SK-N-SH (cell line): ENCODE measurements around the gene RNF167. TPM values are rescaled to one million over a fixed set of nuclear protein-coding genes. Genes with fewer than 3 reads are reported as not detected.

Source experiments
- CTCF ChIA-PET: fragments of 300-600, 350-600 bp; formaldehyde crosslinking; extraction: SDS; loops from one replicate; lab custom pipeline; 2021; lab: Yijun Ruan, JAX
- POLR2A ChIA-PET: fragments of 350-600 bp; sonication (Branson Sonifier 250); formaldehyde crosslinking; extraction: SDS; loops from one replicate; lab custom pipeline; 2020; ENCODE audit warnings: antibody characterized with exemption, inconsistent platforms; lab: Yijun Ruan, JAX
- DNase-seq: peaks from one replicate; pipeline ENCODE4 v3.0.0; 2012
- H2AFZ ChIP-seq: fragments of 200-600 bp; sonication (generic); 2 replicates; pipeline ENCODE4 v1.8.1; 2016; ENCODE audit warnings: antibody characterized with exemption, mild to moderate bottlenecking, low read depth
- H3F3A ChIP-seq: fragments of 200-600 bp; sonication (generic); replicated peaks from 2 replicates; pipeline ENCODE3; 2016; ENCODE audit warnings: antibody characterized with exemption, mild to moderate bottlenecking; ENCODE audit not compliant: insufficient read depth
- H3K27ac ChIP-seq, 2 experiments: fragments of 200-500 bp in 1 of 2; fragments of 200-600 bp in 1 of 2; sonication (Bioruptor generic) in 1 of 2; sonication (generic), shearing (Covaris generic) in 1 of 2; 2 replicates each; pipeline versions ENCODE4 v1.5.1 to v1.6.1; 2014 to 2016; ENCODE audit warnings: low read depth in 2 of 2, inconsistent platforms in 1 of 2, low read length in 1 of 2, mild to moderate bottlenecking in 1 of 2, mixed read lengths in 1 of 2
- H3K27me3 ChIP-seq: fragments of 200-600 bp; sonication (generic), shearing (Covaris generic); 2 replicates; pipeline ENCODE4 v1.6.1; 2016; ENCODE audit warnings: mixed run types; ENCODE audit not compliant: insufficient read depth
- H3K36me3 ChIP-seq, 2 experiments: fragments of 200-500 bp in 1 of 2; fragments of 200-600 bp in 1 of 2; sonication (Bioruptor generic) in 1 of 2; sonication (generic) in 1 of 2; replicated peaks in 1 of 2; 2 replicates each; pipeline versions ENCODE3 to v1.5.1; 2014 to 2016; ENCODE audit warnings: low read length in 1 of 2, mild to moderate bottlenecking in 1 of 2; ENCODE audit not compliant: insufficient read depth in 2 of 2, control insufficient read depth in 1 of 2
- H3K4me1 ChIP-seq, 2 experiments: fragments of 200-500 bp in 1 of 2; fragments of 200-600 bp in 1 of 2; sonication (Bioruptor generic) in 1 of 2; sonication (generic), shearing (Covaris generic) in 1 of 2; 2 replicates each; pipeline versions ENCODE4 v1.5.1 to v1.6.1; 2014 to 2016; ENCODE audit warnings: low read depth in 1 of 2, low read length in 1 of 2, mixed run types in 1 of 2; ENCODE audit not compliant: insufficient read depth in 2 of 2, control insufficient read depth in 1 of 2
- H3K4me2 ChIP-seq: fragments of 200-600 bp; sonication (generic), shearing (Covaris generic); 2 replicates; pipeline ENCODE4 v1.6.1; 2017; ENCODE audit warnings: mixed run types
- H3K4me3 ChIP-seq, 2 experiments: fragments of 200-500 bp in 1 of 2; fragments of 200-600 bp in 1 of 2; sonication (Bioruptor generic) in 1 of 2; sonication (generic), shearing (Covaris generic) in 1 of 2; 2 replicates each; pipeline versions ENCODE4 v1.5.1 to v1.8.1; 2014 to 2016; ENCODE audit warnings: low read depth in 2 of 2, inconsistent platforms in 1 of 2, low read length in 1 of 2, mild to moderate bottlenecking in 1 of 2, mixed read lengths in 1 of 2, moderate library complexity in 1 of 2
- H3K79me2 ChIP-seq: fragments of 200-600 bp; sonication (generic); 2 replicates; pipeline ENCODE4 v1.8.1; 2017; ENCODE audit warnings: mild to moderate bottlenecking; ENCODE audit not compliant: insufficient read depth
- H3K9ac ChIP-seq: fragments of 200-600 bp; sonication (generic); 2 replicates; pipeline ENCODE4 v1.6.1; 2017; ENCODE audit warnings: mixed run types
- H3K9me2 ChIP-seq: fragments of 200-600 bp; sonication (generic); 2 replicates; pipeline ENCODE4 v1.6.1; 2017; ENCODE audit warnings: mixed run types
- H3K9me3 ChIP-seq: fragments of 200-600 bp; sonication (generic); 2 replicates; pipeline ENCODE4 v1.6.1; 2017; ENCODE audit warnings: mixed run types, mild to moderate bottlenecking, moderate library complexity
- H4K20me1 ChIP-seq: fragments of 200-600 bp; sonication (generic); 2 replicates; pipeline ENCODE4 v1.6.1; 2017; ENCODE audit warnings: mild to moderate bottlenecking, mixed run types; ENCODE audit not compliant: insufficient read depth
- CHD2 ChIP-seq: fragments of 150-350 bp; IDR thresholded peaks from 2 replicates; pipeline ENCODE4 v1.6.1; 2018; ENCODE audit warnings: low read length; ENCODE audit not compliant: partially characterized antibody
- FOXM1 ChIP-seq: IDR thresholded peaks from 2 replicates; pipeline ENCODE4 v1.4.0; 2012; ENCODE audit warnings: low read depth, mild to moderate bottlenecking
- MXI1 ChIP-seq: IDR thresholded peaks from 2 replicates; pipeline ENCODE4 v1.6.1; 2012; ENCODE audit warnings: mild to moderate bottlenecking, low read depth, low read length, improper control_type of control experiment
- NFIC ChIP-seq: IDR thresholded peaks from 2 replicates; pipeline ENCODE4 v1.4.0; 2012; ENCODE audit warnings: borderline replicate concordance
- NRF1 ChIP-seq: IDR thresholded peaks from 2 replicates; pipeline ENCODE4 v1.6.1; 2012; ENCODE audit warnings: low read depth, mild to moderate bottlenecking, low read length
- RAD21 ChIP-seq: IDR thresholded peaks from 2 replicates; pipeline ENCODE4 v1.6.1; 2012; ENCODE audit warnings: mild to moderate bottlenecking, low read length
- REST ChIP-seq: IDR thresholded peaks from 2 replicates; pipeline ENCODE4 v1.6.1; 2012; ENCODE audit warnings: mild to moderate bottlenecking, low read depth, low read length, moderate library complexity
- SIN3A ChIP-seq: IDR thresholded peaks from 2 replicates; pipeline ENCODE4 v1.6.1; 2012; ENCODE audit warnings: low read depth, mild to moderate bottlenecking, low read length, moderate library complexity, borderline replicate concordance
- SMC3 ChIP-seq: IDR thresholded peaks from 2 replicates; pipeline ENCODE4 v1.6.1; 2012; ENCODE audit warnings: low read depth, low read length, improper control_type of control experiment
- TCF12 ChIP-seq: IDR thresholded peaks from 2 replicates; pipeline ENCODE4 v1.4.0; 2012
- WGBS: methylation state at CpG from one replicate; pipeline ENCODE4 v1.1.6; 2017; ENCODE audit warnings: low lambda C conversion rate; 5-methylcytosine and 5-hydroxymethylcytosine counted together
- polyA plus RNA-seq, 3 experiments: library from polyadenylated mRNA; depleted of rRNA; stranded (reverse); fragments of >200 nt; gene quantifications; 2 replicates each; pipeline ENCODE4 v1.2.3, GENCODE V29; 2012
- TF ChIP-seq, protein P1 (sequence below): fragments of 200-600 bp; sonication (generic); IDR thresholded peaks from 2 replicates; pipeline ENCODE4 v1.6.1; 2017; ENCODE audit warnings: antibody characterized with exemption, mild to moderate bottlenecking, moderate library complexity

Gene RNF167
- polyA plus RNA-seq, 1 of the 3 experiments (the other 2 are of a cell fraction) = 115 TPM

- Histone ChIP-seq H3K4me2 (no peak overlapping the region), H3K9ac (no peak overlapping the region), H3K79me2 (no peaks in the 10 kb centered on the region), H4K20me1 (no peaks in the 10 kb centered on the region), H3K36me3 (peaks cover 15 to 48% of the 10 kb centered on the region in 2 experiments), H3F3A (no peaks in the 10 kb centered on the region), H3K27me3 (no peaks in the 10 kb centered on the region), H3K27ac (no peak overlapping the region), H3K9me3 (no peaks in the 10 kb centered on the region), H3K4me3 (no peak overlapping the region), H2AFZ (no peak overlapping the region), H3K9me2 (no peaks in the 10 kb centered on the region), H3K4me1 (peaks cover 0 to 2% of the 10 kb centered on the region in 2 experiments; a peak in 1 of 4 replicates)
- TF ChIP-seq RAD21 (no peak), TCF12 (no peak), MXI1 (no peak), NRF1 (no peak), SMC3 (no peak), NFIC (no peak), REST (no peak), FOXM1 (no peak)
- ChIA-PET POLR2A (no interaction called here), CTCF (interaction anchor here (1.5 to 4.0 kb wide), 5 partner anchors 8 to 84 kb away, joined by 5 to 52 read pairs (median 10); partner anchors contain the start of genes CAMTA2, ENO3 and SPAG7)
- no peak for DNase-seq
Observed at GRCh38 chr17:4978726-4979125, 38.7 kb downstream of the RNF167 start.

DNA sequence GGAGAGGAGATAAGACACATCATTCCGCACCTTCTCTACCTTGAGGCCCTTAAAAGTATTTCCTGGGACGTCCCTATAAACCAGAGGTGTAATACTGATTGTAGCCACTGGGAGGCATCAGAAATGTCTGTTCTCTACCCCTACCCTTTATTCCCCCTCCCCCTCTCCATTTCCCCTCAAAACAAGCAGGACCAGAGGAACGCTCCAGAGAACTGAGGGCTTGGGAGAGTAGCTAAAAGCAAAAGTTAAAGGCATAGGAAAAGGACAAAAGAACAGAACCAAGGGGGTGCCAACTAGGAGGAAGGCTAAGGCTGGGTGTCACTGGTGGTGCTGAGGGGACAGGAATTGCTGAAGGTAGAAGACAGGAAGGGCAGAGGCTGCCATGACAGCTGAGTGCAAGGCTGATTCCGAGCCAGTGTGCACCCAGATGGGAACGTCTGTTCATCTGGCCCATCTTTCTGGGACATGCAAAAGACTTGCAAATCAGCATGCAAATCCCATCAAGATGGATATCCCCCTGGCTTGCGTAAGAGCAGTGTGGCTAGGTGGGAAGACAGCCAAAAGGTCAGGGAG, 40.7 kb downstream of the RNF167 start:
- Histone ChIP-seq H3K36me3 (peaks cover 15 to 38% of the 10 kb centered on the region in 2 experiments), H3F3A (no peaks in the 10 kb centered on the region), H3K79me2 (peaks cover 3% of the 10 kb centered on the region; the same call in 1 of the 2 replicates), H3K9ac (no peak overlapping the region), H3K9me2 (no peaks in the 10 kb centered on the region), H3K4me2 (no peak overlapping the region), H4K20me1 (no peaks in the 10 kb centered on the region), H3K9me3 (no peaks in the 10 kb centered on the region), H3K4me1 (peaks cover 0 to 2% of the 10 kb centered on the region in 2 experiments; a peak in 1 of 4 replicates), H3K27ac (no peak overlapping the region), H3K4me3 (no peak overlapping the region), H3K27me3 (no peaks in the 10 kb centered on the region), H2AFZ (no peak overlapping the region)
- WGBS = 43% methylated on average over 6 of the region's 6 CpGs
- POLR2A ChIA-PET = interaction anchor here (0.6 to 0.9 kb wide), 3 partner anchors 9 to 54 kb away, joined by 3 read pairs; partner anchors contain the start of gene RNF167
- peak; percentile 84 for DNase-seq
- CTCF ChIA-PET = interaction anchor here (0.6 to 4.0 kb wide), 24 partner anchors 9 to 92 kb away, joined by 3 to 52 read pairs (median 6); partner anchors contain the start of genes ENO3, INCA1, KIF1C and SLC52A1
- TF ChIP-seq RAD21 (peak; percentile 69), SIN3A (no peak), CHD2 (peak; percentile 32), SMC3 (peak; percentile 68)
- TF ChIP-seq, protein P1, sequence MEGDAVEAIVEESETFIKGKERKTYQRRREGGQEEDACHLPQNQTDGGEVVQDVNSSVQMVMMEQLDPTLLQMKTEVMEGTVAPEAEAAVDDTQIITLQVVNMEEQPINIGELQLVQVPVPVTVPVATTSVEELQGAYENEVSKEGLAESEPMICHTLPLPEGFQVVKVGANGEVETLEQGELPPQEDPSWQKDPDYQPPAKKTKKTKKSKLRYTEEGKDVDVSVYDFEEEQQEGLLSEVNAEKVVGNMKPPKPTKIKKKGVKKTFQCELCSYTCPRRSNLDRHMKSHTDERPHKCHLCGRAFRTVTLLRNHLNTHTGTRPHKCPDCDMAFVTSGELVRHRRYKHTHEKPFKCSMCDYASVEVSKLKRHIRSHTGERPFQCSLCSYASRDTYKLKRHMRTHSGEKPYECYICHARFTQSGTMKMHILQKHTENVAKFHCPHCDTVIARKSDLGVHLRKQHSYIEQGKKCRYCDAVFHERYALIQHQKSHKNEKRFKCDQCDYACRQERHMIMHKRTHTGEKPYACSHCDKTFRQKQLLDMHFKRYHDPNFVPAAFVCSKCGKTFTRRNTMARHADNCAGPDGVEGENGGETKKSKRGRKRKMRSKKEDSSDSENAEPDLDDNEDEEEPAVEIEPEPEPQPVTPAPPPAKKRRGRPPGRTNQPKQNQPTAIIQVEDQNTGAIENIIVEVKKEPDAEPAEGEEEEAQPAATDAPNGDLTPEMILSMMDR = peak; percentile 73
